IPS-NIHi7 (cell line): ENCODE measurements around the gene MAP4K3.
"Not testable (repeated sequence)": the region's sequence is repeated elsewhere in the genome, so short reads cannot be mapped to it uniquely, and the experiment has no call there.

ENCODE experiments used
- DNase-seq: peaks from one replicate; pipeline ENCODE4 v3.0.0; 2012; ENCODE audit warnings: mixed read lengths; ENCODE audit errors: extremely low spot score

MAP4K3 gene

DNA sequence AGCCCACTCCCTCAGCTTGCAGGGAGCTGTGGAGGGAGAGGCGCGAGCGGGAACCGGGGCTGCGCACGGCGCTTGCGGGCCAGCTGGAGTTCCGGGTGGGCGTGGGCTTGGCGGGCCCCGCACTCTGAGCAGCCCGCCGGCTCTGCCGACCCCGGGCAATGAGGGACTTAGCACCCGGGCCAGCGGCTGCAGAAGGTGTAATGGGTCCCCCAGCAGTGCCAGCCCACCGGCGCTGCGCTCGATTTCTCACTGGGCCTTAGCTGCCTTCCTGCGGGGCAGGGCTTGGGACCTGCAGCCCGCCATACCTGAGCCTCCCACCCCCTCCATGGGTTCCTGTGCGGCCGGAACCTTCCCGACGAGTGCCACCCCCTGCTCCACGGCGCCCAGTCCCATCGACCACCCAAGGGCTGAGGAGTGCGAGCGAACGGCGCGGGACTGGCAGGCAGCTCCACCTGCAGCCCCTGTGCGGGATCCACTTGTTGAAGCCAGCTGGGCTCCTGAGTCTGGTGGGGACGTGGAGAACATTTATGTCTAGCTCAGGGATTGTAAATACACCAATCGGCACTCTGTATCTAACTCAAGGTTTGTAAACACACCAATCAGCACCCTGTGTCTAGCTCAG, 192.7 kb downstream of the MAP4K3 start:
- DNase-seq: not testable (repeated sequence)

DNA sequence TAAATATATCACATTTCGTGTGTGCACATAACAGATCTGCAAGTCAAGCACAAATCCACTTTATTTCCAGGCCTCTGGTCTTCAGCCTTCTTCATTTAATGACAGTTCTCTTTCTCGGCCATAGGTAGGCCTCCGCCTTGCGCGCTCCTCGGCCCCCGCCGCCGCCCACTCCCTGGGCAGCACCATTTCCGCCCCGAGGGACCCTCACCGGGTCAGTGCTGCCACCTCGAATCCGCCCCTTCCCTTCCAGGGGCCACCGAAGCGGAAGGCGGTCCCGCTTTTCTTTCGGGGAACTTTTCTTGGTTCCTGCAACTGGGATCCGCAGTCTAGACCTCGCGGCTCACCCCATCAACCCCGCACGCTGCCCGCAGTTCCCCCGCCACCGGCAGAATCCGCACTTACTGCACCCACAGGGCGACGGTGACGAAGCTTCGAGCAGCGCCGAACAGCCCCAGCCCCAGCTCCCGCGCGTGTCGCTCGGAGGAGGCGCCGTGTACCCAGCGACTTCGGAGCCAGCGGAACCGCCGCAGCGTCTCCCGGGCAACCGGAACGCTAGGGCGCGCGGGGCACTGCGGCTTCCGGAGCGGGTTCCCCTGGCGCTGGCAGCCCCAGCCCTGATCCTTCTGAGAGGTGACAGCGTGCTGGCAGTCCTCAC, 193.5 kb downstream of the MAP4K3 start, which contains the start of gene CDKL4:
Gene CDKL4 (minus strand): TSS at position 502 of the 655 bp plus-strand sequence.
- DNase-seq: no peak

DNA sequence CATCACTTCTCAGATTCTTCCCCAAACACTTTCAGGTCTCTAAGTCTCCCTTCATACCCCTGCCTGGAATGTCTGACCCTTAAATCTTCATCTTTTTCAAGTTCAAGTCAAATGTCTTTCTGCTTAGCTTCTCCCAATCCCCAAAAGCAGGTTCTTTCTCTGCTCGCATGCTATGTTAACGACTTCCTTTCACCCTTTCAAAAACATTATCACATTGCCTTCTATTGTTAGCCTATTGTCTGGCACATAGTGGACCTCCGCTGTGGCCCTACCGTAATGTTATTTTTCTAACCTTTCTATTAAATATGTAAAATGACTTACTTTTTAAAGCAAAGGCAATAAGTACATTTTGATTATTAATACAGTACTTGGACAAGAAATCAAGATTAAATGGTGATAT, 195.5 kb downstream of the MAP4K3 start:
- DNase-seq: no peak

DNA sequence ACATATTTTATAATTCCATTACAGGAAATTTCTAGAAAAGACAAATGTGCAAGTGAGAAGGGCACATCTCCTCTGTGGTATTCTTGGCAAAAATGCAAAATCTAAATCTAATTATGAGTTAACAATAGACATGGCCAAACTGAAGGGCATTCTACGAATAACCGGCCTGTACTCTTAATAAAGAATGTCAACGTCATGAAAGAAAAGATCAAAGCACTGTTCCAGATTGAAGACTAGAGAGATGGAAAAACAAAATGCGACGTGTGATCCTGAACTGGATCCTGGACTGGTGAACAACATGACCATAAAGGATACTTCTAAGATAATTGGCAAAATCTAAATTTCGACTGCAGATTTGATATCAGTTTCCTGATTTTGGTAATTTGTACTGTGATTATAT, 196.3 kb downstream of the MAP4K3 start:
- DNase-seq: no peak

DNA sequence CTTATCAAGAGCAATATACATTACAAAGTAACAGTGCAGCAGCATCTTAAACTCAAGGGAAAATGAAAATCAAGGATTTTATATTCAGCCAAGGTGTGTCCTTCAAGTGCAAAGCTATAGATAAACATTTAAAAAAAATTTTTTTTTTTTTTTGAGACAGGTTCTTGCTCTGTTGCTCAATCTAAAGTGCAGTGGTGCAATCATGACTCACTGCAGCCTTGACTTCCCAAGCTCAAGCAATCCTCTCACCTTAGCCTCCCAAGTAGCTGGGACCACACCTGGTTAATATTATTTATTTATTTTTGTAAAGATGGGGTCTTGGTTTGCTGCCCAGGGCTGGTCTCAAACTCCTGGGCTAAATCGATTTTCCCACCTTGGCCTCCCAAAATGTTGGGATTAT, 202.3 kb downstream of the MAP4K3 start:
- no peak for DNase-seq

DNA sequence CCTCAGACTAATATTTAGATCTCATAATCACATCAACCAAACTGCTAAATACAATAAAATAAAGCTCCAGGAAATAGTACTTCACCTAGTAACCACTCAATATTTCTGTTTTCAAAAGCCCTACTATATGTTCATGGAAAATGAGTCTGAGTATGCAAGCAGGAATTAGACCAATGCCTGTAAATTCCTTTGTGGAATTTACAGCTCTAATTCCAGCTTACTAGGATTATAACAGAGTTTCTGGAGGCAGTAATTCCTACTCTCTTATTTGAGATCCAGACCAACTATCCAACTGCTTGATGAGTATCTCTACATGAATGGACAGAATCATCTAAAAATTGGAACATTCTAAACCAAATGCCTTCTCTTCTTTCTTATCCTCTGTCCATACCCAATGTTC, 204.9 kb downstream of the MAP4K3 start:
- DNase-seq: no peak

DNA sequence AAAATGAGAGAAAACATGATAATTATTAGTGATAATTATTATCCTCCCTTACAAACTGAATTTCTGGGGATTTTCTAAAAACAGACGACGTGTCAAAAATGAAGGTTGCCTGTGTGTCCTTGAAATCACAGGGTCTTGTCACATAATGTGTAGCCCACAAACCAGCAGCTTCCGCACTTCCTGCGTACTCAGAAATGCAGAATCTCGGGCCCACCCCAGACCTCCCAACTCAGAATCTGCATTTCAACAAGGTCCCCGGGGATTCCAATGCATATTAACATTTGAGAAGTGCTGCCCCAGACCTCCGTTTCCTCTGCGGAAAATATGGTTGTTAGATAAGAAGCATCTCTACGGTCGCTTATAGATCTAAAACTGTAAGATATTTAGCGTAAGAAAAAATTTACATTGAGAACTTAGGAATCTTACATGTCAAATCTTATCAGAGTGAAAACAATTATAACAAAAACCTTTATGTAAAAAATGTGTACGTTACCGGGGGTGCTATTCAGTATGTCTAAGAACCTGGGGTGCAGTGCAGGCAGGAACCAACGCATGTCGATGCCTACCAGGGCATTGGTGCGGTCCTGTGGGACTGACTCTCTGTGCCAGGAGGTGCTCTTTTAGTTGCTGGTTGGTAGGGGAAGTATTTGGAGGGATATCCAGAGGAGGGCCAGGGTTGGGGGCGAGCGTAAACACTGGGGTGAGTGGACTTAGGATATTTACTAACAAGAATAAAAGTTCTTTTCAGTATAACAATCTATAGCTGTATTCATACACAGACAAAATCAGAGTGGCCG, 208.5 kb downstream of the MAP4K3 start:
- DNase-seq: peak; percentile 29

DNA sequence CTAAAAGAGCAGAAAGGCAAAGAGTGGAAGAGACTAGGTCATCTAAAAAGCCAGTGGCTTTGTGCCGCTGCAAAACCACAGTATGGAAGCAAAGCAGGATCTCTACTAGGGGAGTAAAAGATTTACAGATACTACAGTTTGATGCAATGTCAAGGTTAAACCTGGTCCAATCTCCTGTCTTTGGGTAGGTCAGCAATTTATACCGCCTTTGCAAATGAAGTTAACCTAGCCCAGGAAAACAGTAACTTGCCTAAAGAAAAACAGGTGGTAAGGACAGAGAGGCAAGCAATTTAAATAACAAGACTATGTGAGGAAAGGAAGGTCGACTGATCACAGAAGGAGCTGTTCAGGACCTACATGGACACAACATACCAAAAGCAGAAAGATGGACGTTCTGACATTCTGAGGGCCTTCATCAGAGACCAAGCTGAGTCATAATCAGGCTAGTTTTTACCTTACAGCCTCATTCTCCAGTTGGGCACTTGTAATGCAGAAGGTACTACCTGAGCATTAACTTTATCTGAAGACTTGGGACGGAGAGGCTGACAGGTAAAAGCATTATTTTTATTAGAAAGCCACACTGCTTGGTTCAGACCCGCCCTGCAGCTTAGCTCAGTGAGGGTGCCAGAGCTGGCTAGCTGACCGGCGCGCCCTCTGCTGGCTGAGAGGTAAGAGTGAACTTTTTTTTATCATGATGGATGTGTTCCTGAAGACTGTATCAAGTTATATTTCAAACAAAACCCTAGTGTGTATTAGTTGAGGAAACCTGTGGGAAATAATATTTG, 209.3 kb downstream of the MAP4K3 start:
- peak; percentile 75 for DNase-seq

DNA sequence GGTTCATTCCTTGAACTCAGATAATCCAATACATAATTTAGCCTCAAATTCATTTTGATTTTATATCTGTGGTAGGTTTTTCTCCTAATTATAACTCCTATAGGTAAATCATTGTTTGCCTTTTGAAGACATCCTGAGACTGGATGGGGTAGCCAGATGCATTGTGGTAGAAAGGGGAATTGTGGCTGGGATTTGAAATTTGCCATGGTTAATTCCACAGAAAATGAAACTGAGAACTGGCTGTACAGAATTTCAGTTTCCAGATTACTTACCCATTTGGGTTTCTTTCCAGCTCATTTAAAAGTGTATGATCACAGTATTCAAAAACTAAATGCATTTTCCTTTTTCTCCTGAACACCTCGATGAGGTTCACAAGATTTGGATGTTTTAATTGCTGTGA, 211.5 kb downstream of the MAP4K3 start:
- DNase-seq: no peak

DNA sequence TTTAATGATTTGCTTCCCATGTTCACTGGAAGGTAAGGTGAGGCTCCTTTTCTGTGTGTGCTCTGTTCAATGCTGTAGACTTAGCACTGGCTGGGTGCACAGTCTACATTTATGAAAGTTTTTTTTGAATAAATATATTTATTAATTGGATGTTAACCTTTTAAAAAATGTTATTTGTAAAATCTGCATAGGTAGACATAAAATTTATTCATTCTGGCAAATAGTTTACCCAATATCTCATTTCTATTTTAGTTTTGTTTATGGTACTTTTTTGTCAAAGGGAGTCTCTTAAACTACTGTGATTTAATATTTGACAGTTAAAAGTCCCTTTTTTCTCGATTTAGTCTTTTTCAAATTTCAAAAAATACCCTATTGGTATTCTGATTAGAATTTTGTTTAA, 213.2 kb downstream of the MAP4K3 start:
- no peak for DNase-seq

DNA sequence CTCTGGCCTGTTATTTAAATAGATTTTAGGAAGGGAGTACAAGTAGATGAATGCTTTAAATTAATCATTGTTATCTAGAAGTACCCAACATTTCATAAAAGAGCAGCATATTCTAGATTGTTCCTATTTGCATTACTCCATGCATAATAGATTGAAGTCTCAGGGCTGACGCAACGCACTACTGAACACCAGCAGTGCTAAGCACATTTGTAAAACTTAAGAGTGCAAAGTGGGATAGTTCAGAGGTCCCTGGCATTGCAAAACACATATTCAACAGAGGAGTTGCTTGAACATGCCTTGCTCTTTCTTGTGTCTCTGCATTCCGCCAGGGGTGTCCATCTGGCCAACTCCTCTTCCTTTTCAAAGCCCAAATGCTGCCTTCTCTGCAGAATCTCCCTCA, 215.6 kb downstream of the MAP4K3 start:
- no peak for DNase-seq

DNA sequence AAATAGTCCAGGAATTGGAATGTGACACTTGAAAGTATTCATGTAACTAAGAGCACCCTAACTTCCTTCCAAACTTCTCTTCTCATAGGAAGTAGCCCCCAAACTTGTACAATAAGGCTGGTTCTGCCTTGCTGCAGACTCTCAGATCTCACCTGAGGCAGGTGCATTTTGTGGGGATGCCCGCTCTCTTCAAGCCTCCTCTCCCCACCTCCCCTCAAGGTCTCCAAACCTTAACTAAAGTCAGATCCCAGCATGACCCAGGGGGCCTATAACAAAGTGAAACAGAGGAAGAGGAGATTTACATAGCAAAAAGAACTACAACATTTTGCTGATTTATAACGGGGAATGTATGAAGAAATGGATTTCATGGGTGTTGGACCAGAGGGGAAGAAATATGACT, 216.9 kb downstream of the MAP4K3 start:
- no peak for DNase-seq

DNA sequence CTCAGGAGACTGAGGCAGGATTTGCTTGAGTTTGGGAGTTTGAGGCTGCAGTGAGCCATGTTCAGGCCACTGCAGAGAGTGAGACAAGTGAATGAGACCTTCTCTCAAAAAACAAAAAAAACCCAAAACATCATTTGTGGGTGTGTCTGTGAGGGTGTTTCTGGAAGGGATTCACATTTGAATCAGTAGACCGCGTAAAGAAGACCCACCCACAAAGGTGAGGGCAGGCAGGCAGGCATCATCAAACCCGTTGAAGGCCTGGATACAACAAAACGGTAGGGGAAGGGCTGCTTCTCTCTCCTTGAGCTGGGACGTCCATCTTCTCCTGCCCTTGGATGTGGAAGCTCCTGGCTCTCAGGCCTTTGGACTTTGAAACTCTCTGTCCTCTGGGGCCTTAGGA, 218.7 kb downstream of the MAP4K3 start:
- no peak for DNase-seq

DNA sequence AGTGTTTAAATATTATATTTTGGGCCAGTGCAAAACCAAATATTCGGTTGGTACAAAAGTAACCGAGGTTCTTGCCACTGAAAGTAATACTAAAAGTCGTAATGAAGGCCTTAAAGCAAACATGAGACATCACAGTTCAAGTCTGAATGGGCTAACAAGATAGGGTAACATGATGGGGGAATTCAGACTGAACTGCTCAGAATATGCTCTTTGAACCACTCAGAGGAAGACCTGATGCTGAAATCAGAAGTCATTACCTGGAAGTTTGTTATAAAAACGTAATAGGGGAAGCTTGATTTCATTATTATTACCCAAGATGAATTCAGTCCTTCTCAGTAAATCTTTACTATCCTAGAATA, 219.9 kb downstream of the MAP4K3 start:
- no peak for DNase-seq

DNA sequence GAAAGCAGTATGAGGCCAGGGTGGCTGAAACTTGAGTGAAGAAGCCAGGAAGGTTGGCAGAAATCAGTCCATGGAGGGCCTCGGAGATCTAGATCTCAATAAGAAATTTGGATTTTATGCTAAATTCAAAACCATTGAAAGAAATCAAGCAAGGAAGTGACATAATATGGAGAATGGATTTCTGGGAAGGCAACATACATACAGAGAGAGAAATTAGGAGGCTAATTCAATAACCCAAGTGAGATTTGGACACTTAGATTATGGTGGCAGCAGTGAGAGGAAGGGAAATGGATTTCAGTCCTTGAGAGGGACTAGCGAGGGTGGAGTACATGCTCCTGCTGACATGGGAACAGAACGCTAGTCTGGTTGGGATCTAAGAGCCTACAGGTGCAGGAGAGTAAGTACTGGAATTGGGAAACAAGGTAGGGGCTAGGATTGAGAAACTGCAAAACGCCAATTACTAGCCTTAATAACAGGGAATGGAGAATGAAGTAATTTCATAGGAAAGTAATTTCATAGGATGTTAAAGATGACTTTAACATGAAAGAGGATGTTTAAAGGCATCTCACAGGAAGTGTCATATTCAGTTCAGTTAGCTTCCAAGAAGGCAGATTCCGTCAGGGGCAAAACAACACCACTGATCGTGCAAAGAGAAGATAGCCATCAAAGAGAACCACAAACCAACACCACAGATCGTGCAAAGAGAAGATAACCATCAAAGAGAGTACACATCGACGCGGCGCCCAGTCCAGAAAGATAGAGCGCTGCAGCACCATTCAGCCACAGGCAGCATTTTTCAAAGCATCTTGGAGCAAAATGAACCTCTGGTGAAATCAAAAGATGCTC, 220.5 kb downstream of the MAP4K3 start:
- DNase-seq: no peak

DNA sequence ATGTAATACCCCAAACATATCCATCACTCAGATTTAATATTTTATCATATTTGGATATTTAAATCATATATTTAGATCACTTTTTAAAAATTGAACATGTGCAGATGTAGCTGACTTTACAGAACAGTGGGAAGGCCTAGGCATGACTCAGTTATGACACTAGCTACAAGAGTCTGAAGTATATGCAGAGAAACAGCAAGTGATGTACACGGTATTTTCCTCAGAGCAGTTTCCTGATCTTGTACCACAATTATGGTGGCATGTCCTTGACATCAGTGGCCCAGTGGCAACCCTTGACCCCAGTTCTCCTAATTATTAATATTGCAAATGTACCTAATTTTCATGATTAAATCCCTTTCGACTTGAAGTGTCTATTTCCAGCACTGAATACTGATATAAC, 221.5 kb downstream of the MAP4K3 start:
- no peak for DNase-seq

DNA sequence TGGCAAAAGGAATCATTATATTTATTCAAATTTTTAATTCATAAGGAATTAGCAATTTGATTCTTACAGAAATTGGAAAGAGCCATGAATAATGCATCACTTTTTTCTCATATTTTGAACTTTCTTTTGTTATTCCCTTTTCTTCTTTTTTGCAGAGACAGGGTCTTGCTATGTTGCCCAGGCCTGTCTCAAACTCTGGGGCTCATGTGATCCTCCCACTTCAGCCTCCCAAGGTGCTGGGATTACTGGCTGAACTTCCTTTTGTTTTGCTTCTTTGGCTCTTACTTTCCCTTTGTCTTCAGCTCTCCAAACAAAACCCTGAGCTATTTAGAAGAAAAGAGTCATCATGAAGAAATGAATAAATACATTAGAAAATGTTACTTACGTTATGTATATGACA, 224.1 kb downstream of the MAP4K3 start:
- DNase-seq: no peak

DNA sequence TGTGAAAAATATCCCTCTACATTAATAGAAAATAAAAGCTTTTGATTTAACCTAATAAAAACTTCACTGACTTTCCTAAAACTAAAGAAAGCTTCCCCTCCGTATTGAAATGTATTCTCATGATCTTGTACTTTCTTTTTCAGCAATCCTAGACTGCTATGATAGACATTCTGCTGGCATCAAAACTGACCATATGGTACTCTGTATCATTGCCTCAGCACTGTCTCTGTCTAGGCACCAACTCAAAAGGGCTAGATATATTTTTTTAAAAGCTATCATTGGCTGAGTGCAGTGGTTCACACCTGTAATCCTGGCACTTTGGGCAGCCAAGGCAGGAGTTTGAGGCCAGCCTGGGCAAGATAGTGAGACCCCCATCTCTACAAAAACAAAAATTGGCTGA, 226.2 kb downstream of the MAP4K3 start:
- no peak for DNase-seq

DNA sequence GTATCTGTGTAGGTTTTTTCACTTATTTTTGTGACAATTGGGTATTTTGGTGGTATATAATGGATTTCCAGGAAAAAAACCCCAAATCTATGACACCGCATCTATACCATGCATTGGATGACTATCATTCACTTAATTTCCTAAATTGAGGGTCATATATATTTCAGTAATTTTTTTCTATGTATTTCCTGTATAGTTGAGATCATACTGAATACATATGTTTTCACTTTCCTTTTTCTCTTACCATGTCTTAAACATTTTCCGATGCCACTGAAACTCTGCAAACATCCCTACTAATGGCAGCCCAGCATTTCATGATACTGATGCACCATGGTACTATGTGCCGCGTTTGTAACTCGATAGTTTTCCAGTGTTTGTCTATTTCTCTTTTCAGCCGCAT, 233.7 kb downstream of the MAP4K3 start:
- no peak for DNase-seq

DNA sequence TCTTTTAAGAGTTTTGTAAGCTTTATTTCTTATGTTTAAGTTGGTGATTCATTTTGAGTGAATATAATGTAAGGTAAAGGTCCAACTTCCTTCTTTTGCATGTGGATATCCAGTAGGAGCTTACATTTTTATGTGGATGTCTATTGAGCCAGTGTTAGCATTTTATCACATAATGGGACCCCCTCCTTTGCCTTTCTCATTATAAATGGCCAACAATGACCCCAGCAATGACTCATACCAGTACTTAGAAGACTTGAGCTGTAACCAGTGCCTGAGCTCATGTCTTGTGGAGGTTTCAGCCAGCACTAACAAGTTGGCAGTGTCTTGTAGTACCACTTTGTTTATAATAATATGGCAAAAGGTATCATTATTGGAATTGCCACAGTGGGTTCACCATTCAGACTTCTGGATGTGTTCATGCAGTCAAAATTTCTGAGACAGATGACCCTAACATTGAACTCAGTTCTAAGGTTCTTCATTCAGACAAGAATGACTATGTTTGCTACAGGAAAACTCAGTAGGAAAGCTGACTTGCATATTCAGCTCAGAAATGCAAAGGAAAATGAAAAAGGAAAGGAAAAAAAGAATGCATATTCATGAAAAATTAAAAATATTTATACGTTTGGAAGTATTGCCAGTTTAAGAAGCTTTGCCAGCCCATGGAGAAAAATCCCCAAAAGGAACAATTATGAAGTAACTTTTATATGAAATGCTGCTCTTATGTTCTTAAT, 234.3 kb downstream of the MAP4K3 start:
- peak; percentile 42 for DNase-seq
